HCT116 (cell line): ENCODE results near the gene LYSMD4.
A peak's percentile ranks its signal among the peaks of the same experiment; 100 is the strongest.

Experiments
- CBX3 ChIP-seq: IDR thresholded peaks from 2 replicates; pipeline ENCODE4 v1.6.1; 2012; ENCODE audit warnings: low read depth
- CEBPB ChIP-seq: IDR thresholded peaks from 2 replicates; pipeline ENCODE4 v1.6.1; 2012; ENCODE audit warnings: low read depth
- EGR1 ChIP-seq: IDR thresholded peaks from 2 replicates; pipeline ENCODE4 v1.6.1; 2012; ENCODE audit warnings: low read depth
- EZH2 ChIP-seq: fragments of 200-600 bp; sonication (generic); IDR thresholded peaks from 2 replicates; pipeline ENCODE4 v1.6.1; 2017; ENCODE audit warnings: antibody characterized with exemption, mixed run types
- EZH2phosphoT487 ChIP-seq: fragments of 200-600 bp; IDR thresholded peaks from 2 replicates; pipeline ENCODE4 v1.6.1; 2018; ENCODE audit warnings: antibody characterized with exemption, borderline replicate concordance
- JUND ChIP-seq: IDR thresholded peaks from 2 replicates; pipeline ENCODE4 v1.6.1; 2012
- POLR2A ChIP-seq: IDR thresholded peaks from 2 replicates; pipeline ENCODE4 v1.7.0; 2011; ENCODE audit warnings: borderline replicate concordance; ENCODE audit not compliant: insufficient read depth, insufficient read length; ENCODE audit errors: extremely low read depth
- POLR2AphosphoS5 ChIP-seq: IDR thresholded peaks from 2 replicates; pipeline ENCODE4 v1.6.1; 2011; ENCODE audit warnings: mild to moderate bottlenecking, low read depth, low read length, moderate library complexity
- YY1 ChIP-seq: IDR thresholded peaks from 2 replicates; pipeline ENCODE4 v1.6.1; 2011; ENCODE audit warnings: low read length, low read depth, moderate library complexity, mild to moderate bottlenecking; ENCODE audit not compliant: insufficient replicate concordance; ENCODE audit errors: extremely low read depth
- ZNF274 ChIP-seq: fragments of 200-500 bp; sonication (Bioruptor generic); IDR thresholded peaks from 2 replicates; pipeline ENCODE4 v1.6.1; 2014; ENCODE audit warnings: mild to moderate bottlenecking, low read depth, low read length, inconsistent platforms
- TF ChIP-seq, protein P1 (sequence below), 3 experiments: fragments of 200-600 bp in 1 of 3; sonication (generic) in 1 of 3; IDR thresholded peaks in 2 of 3; conservative IDR thresholded peaks in 1 of 3; 2 replicates each; pipeline ENCODE4 v1.5.1; 2012 to 2017; ENCODE audit warnings: low read depth in 2 of 3, low read length in 2 of 3, antibody characterized with exemption in 1 of 3, borderline replicate concordance in 1 of 3, control low read depth in 1 of 3, mild to moderate bottlenecking in 1 of 3, mixed read lengths in 1 of 3, mixed run types in 1 of 3, moderate library complexity in 1 of 3; ENCODE audit not compliant: insufficient read depth in 1 of 3
- TF ChIP-seq, protein P2 (sequence below): IDR thresholded peaks from 2 replicates; pipeline ENCODE4 v1.6.1; 2011; ENCODE audit warnings: mild to moderate bottlenecking, low read length, moderate library complexity; ENCODE audit not compliant: insufficient replicate concordance; ENCODE audit errors: extremely low read depth
- TF ChIP-seq, protein P3 (sequence below): IDR thresholded peaks from 2 replicates; pipeline ENCODE4 v1.6.1; 2012; ENCODE audit warnings: low read depth

DNA sequence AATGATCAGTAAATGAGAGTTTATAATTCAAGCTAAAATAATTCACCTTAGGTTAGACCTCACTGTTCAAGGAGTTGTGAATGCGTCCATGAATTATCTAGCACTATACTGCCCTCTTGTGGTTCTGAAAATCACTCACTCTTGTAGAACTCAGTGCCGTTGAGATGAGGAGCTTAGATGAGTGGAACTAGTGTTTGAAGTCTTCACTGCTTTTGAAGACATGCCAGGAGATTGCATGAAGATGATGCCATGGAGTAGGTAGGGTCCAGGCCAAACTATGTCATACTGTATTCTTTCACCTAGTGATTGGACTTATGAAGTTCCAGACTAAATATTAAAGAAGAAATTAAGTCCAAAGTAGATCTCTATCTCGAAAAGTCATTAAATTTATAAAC, 28.8 kb downstream of the LYSMD4 start:
- TF ChIP-seq EGR1, result no peak
- TF ChIP-seq POLR2AphosphoS5, result peak; percentile 21; the same call in 1 of the 2 replicates
- no peak for TF ChIP-seq JUND
- TF ChIP-seq YY1, result peak; percentile 16
- TF ChIP-seq, protein P1, sequence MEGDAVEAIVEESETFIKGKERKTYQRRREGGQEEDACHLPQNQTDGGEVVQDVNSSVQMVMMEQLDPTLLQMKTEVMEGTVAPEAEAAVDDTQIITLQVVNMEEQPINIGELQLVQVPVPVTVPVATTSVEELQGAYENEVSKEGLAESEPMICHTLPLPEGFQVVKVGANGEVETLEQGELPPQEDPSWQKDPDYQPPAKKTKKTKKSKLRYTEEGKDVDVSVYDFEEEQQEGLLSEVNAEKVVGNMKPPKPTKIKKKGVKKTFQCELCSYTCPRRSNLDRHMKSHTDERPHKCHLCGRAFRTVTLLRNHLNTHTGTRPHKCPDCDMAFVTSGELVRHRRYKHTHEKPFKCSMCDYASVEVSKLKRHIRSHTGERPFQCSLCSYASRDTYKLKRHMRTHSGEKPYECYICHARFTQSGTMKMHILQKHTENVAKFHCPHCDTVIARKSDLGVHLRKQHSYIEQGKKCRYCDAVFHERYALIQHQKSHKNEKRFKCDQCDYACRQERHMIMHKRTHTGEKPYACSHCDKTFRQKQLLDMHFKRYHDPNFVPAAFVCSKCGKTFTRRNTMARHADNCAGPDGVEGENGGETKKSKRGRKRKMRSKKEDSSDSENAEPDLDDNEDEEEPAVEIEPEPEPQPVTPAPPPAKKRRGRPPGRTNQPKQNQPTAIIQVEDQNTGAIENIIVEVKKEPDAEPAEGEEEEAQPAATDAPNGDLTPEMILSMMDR (IDR thresholded peaks at IDR 0.05 in 2 of 3, conservative IDR thresholded peaks at IDR 0.05 in 1 of 3; ENCODE audit: borderline replicate concordance in 1 of 3, insufficient read depth in 1 of 3, low read depth in 2 of 3, low read length in 2 of 3), result peak; percentile 60 to 83 (median 79); a peak in 5 of 6 replicates
- TF ChIP-seq, protein P2, sequence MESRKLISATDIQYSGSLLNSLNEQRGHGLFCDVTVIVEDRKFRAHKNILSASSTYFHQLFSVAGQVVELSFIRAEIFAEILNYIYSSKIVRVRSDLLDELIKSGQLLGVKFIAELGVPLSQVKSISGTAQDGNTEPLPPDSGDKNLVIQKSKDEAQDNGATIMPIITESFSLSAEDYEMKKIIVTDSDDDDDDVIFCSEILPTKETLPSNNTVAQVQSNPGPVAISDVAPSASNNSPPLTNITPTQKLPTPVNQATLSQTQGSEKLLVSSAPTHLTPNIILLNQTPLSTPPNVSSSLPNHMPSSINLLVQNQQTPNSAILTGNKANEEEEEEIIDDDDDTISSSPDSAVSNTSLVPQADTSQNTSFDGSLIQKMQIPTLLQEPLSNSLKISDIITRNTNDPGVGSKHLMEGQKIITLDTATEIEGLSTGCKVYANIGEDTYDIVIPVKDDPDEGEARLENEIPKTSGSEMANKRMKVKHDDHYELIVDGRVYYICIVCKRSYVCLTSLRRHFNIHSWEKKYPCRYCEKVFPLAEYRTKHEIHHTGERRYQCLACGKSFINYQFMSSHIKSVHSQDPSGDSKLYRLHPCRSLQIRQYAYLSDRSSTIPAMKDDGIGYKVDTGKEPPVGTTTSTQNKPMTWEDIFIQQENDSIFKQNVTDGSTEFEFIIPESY, result no peak
- TF ChIP-seq CBX3, result peak; percentile 66; the same call in 1 of the 2 replicates
- no peak for TF ChIP-seq POLR2A
- TF ChIP-seq EZH2phosphoT487, result no peak
- no peak for TF ChIP-seq ZNF274
- TF ChIP-seq CEBPB, result no peak; the same call in 1 of the 2 replicates
- no peak for TF ChIP-seq EZH2
- TF ChIP-seq, protein P3, sequence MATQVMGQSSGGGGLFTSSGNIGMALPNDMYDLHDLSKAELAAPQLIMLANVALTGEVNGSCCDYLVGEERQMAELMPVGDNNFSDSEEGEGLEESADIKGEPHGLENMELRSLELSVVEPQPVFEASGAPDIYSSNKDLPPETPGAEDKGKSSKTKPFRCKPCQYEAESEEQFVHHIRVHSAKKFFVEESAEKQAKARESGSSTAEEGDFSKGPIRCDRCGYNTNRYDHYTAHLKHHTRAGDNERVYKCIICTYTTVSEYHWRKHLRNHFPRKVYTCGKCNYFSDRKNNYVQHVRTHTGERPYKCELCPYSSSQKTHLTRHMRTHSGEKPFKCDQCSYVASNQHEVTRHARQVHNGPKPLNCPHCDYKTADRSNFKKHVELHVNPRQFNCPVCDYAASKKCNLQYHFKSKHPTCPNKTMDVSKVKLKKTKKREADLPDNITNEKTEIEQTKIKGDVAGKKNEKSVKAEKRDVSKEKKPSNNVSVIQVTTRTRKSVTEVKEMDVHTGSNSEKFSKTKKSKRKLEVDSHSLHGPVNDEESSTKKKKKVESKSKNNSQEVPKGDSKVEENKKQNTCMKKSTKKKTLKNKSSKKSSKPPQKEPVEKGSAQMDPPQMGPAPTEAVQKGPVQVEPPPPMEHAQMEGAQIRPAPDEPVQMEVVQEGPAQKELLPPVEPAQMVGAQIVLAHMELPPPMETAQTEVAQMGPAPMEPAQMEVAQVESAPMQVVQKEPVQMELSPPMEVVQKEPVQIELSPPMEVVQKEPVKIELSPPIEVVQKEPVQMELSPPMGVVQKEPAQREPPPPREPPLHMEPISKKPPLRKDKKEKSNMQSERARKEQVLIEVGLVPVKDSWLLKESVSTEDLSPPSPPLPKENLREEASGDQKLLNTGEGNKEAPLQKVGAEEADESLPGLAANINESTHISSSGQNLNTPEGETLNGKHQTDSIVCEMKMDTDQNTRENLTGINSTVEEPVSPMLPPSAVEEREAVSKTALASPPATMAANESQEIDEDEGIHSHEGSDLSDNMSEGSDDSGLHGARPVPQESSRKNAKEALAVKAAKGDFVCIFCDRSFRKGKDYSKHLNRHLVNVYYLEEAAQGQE, result no peak
